ENCODE data around the gene GDE1.

GDE1 gene

DNA sequence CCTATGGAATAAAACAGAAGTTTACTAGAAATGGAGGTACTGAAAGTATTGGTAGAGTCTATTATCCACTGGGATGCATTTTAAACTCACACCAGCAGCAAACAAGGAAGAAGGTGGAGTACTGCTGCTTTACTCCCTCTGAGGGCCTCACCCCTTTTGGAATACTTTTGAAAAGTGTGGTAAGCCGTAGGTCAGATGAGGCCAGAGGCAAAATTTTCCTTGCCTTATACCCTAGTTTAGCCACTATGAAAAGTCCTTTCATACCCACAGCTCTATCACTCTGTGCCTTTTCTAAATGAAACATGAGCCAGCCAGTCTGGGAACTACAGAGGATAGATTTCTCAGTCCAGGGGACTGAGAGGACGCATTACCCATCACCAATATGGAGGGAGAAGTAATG, 14.0 kb downstream of the GDE1 start:
- TF ChIP-seq FOXP2 (optimal IDR thresholded peaks at IDR 0.05; ENCODE audit: borderline replicate concordance, extremely low read depth, extremely low read length, insufficient read depth) (no peak), POLR2AphosphoS5 (IDR thresholded peaks at IDR 0.05; ENCODE audit: low read depth, low read length) (no peak), SIN3A (IDR thresholded peaks at IDR 0.05; ENCODE audit: borderline replicate concordance, insufficient read depth, low read length) (no peak), TAF1 (IDR thresholded peaks at IDR 0.05; ENCODE audit: borderline replicate concordance, insufficient read depth, low read length) (no peak)
- TF ChIP-seq, protein P1, sequence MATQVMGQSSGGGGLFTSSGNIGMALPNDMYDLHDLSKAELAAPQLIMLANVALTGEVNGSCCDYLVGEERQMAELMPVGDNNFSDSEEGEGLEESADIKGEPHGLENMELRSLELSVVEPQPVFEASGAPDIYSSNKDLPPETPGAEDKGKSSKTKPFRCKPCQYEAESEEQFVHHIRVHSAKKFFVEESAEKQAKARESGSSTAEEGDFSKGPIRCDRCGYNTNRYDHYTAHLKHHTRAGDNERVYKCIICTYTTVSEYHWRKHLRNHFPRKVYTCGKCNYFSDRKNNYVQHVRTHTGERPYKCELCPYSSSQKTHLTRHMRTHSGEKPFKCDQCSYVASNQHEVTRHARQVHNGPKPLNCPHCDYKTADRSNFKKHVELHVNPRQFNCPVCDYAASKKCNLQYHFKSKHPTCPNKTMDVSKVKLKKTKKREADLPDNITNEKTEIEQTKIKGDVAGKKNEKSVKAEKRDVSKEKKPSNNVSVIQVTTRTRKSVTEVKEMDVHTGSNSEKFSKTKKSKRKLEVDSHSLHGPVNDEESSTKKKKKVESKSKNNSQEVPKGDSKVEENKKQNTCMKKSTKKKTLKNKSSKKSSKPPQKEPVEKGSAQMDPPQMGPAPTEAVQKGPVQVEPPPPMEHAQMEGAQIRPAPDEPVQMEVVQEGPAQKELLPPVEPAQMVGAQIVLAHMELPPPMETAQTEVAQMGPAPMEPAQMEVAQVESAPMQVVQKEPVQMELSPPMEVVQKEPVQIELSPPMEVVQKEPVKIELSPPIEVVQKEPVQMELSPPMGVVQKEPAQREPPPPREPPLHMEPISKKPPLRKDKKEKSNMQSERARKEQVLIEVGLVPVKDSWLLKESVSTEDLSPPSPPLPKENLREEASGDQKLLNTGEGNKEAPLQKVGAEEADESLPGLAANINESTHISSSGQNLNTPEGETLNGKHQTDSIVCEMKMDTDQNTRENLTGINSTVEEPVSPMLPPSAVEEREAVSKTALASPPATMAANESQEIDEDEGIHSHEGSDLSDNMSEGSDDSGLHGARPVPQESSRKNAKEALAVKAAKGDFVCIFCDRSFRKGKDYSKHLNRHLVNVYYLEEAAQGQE (IDR thresholded peaks at IDR 0.05; ENCODE audit: insufficient read depth in 1 of 2, low read depth in 2 of 2, low read length in 2 of 2): no peak

DNA sequence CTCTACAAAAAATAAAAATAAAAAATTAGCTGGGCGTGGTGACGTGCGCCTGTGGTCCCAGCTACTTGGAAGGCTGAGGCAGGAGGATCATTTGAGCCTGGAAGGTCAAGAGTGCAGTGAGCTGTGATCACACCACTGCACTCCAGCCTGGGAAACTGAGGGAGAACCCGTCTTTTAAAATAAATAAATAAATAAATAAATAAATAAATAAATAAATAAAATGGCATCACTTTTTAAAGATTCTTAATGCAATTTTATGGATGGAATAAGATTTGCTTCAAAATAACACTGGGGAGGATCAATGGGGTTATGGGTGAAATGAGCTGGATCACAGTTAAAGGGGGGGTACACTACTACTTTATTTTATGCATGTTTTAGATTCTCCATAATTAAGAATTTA, 14.9 kb downstream of the GDE1 start:
- TF ChIP-seq, protein P1 (IDR thresholded peaks at IDR 0.05; ENCODE audit: insufficient read depth in 1 of 2, low read depth in 2 of 2, low read length in 2 of 2): no peak
- TF ChIP-seq SIN3A (IDR thresholded peaks at IDR 0.05; ENCODE audit: borderline replicate concordance, insufficient read depth, low read length): no peak
- TF ChIP-seq TAF1 (IDR thresholded peaks at IDR 0.05; ENCODE audit: borderline replicate concordance, insufficient read depth, low read length): no peak
- TF ChIP-seq FOXP2 (optimal IDR thresholded peaks at IDR 0.05; ENCODE audit: borderline replicate concordance, extremely low read depth, extremely low read length, insufficient read depth): no peak
- TF ChIP-seq POLR2AphosphoS5 (IDR thresholded peaks at IDR 0.05; ENCODE audit: low read depth, low read length): no peak

DNA sequence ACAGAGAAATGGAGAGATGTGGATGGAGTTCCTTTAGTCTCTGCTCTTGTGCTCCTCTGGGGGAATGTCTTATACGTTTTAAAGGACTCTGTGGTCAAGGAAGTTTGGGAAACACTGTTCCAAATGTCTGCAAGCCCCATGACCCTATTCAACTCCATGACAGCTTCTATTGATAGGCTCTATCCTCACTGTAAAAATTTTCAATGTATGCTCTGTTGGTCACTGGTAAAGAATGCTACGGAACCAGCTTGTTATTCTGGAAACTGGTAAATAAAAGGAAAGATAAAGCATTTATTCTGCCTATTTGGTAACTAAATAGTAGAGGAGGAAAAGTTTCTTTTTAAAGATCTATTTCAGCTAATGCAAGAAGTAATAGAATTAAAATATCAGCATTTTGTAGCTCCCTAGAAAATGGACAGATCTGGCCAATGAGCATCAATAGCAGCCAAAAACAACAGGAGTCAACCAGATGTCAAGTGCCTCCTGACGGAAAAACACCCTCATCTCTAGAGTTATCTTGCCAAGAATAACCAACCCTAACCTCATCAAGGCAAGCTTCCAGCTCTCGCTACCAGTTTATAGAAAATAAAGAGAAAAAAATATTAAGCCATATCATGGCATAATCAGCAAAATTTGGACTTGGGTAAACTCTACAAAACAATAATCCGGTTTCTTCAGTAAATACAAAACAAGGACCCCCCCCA, 16.1 kb downstream of the GDE1 start:
- TF ChIP-seq, protein P1 (IDR thresholded peaks at IDR 0.05; ENCODE audit: insufficient read depth in 1 of 2, low read depth in 2 of 2, low read length in 2 of 2): no peak
- no peak for TF ChIP-seq FOXP2 (optimal IDR thresholded peaks at IDR 0.05; ENCODE audit: borderline replicate concordance, extremely low read depth, extremely low read length, insufficient read depth)
- no peak for TF ChIP-seq POLR2AphosphoS5 (IDR thresholded peaks at IDR 0.05; ENCODE audit: low read depth, low read length)
- no peak for TF ChIP-seq TAF1 (IDR thresholded peaks at IDR 0.05; ENCODE audit: borderline replicate concordance, insufficient read depth, low read length)
- no peak for TF ChIP-seq SIN3A (IDR thresholded peaks at IDR 0.05; ENCODE audit: borderline replicate concordance, insufficient read depth, low read length)

DNA sequence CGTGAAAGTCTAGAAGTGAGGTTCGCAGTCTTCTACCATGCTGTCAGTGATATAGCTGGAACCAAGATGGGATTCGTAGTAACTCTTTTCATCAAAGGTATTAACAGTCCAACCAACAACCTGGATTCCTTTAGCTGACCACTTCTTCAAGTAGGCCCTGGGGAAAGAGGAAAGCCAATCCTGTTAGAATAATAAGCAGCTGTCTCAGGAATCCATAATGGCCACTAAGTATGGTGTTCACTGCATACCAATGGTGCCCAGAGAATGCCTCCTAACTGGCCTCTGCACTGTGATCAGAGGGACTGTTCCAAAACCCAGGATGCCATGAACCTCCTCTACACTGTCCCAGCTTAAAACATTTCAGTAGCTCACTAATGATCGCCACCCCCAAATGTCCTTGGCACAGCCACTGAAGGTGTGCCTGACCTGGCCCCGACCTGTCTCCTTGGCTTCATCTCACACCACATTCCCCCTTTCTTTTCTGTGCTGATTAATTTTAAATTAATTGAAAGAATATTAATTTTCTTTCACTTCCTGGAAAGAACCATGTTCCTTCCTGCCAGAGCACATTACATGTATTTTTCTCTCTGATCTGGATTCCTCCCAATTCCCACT, 18.3 kb downstream of the GDE1 start:
- TF ChIP-seq FOXP2 (optimal IDR thresholded peaks at IDR 0.05; ENCODE audit: borderline replicate concordance, extremely low read depth, extremely low read length, insufficient read depth) (no peak), POLR2AphosphoS5 (IDR thresholded peaks at IDR 0.05; ENCODE audit: low read depth, low read length) (no peak), TAF1 (IDR thresholded peaks at IDR 0.05; ENCODE audit: borderline replicate concordance, insufficient read depth, low read length) (no peak), SIN3A (IDR thresholded peaks at IDR 0.05; ENCODE audit: borderline replicate concordance, insufficient read depth, low read length) (no peak)
- TF ChIP-seq, protein P1 (IDR thresholded peaks at IDR 0.05; ENCODE audit: insufficient read depth in 1 of 2, low read depth in 2 of 2, low read length in 2 of 2): no peak

Measured in PFSK-1 (cell line).